ENCODE results near the gene SUDS3. TPM values are rescaled to one million over a fixed set of nuclear protein-coding genes. Genes with fewer than 3 reads are reported as not detected.

SUDS3 gene
- polyA plus RNA-seq, 1 donor from 2014 or later: 67.9 TPM

DNA sequence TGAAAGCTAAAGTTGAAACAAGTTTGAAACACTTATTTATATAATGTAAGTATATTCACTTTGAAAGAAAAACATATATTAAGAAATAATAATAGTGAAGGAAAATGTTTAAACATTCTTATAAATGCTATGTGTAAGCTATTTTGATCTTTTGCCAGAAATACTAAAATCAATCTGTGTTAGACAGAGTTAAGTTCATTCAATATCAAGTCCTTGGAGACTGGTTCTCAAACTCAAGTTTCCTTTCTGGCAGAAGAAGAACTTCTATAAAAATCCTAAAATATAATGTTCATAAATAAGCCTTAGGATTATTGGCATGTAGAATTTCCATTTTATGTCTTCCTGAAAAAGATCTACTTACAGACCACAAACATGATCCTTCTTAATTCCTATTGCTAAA, 49.0 kb upstream of the SUDS3 start:
- no peak overlapping the region for H3K9ac ChIP-seq (ENCODE audit: low read length)
- H3K36me3 ChIP-seq (ENCODE audit: insufficient read depth, low read length): no peaks in the 10 kb centered on the region
- H3F3A ChIP-seq (ENCODE audit: insufficient read depth, low read length, poor library complexity, severe bottlenecking): no peaks in the 10 kb centered on the region
- H4K20me1 ChIP-seq (ENCODE audit: insufficient read depth): no peaks in the 10 kb centered on the region
- H3K27me3 ChIP-seq (ENCODE audit: insufficient read depth, low read depth, low read length): no peaks in the 10 kb centered on the region
- H3K9me2 ChIP-seq (ENCODE audit: insufficient read depth, low read length): no peaks in the 10 kb centered on the region
- TF ChIP-seq TAF1 (IDR thresholded peaks at IDR 0.05; ENCODE audit: low read depth): no peak
- H3K4me3 ChIP-seq (ENCODE audit: low read length): no peak overlapping the region
- no peak overlapping the region for H3K27ac ChIP-seq (ENCODE audit: low read length)
- H2AFZ ChIP-seq (ENCODE audit: low read depth, low read length): no peak overlapping the region
- no peak overlapping the region for H3K4me2 ChIP-seq (ENCODE audit: low read length)
- H3K9me3 ChIP-seq (ENCODE audit: low read length): no peaks in the 10 kb centered on the region
- no peaks in the 10 kb centered on the region for H3K79me2 ChIP-seq (replicated peaks; ENCODE audit: insufficient read depth, low read length)

- H3F3A ChIP-seq (ENCODE audit: insufficient read depth, low read length, poor library complexity, severe bottlenecking): no peaks in the 10 kb centered on the region
- H3K4me2 ChIP-seq (ENCODE audit: low read length): no peak overlapping the region
- H3K36me3 ChIP-seq (ENCODE audit: insufficient read depth, low read length): no peaks in the 10 kb centered on the region
- TF ChIP-seq SMC3 (conservative IDR thresholded peaks at IDR 0.05; ENCODE audit: poor library complexity): no peak
- no peak for TF ChIP-seq EP300 (conservative IDR thresholded peaks at IDR 0.05; ENCODE audit: poor library complexity, severe bottlenecking)
- TF ChIP-seq, protein P1, sequence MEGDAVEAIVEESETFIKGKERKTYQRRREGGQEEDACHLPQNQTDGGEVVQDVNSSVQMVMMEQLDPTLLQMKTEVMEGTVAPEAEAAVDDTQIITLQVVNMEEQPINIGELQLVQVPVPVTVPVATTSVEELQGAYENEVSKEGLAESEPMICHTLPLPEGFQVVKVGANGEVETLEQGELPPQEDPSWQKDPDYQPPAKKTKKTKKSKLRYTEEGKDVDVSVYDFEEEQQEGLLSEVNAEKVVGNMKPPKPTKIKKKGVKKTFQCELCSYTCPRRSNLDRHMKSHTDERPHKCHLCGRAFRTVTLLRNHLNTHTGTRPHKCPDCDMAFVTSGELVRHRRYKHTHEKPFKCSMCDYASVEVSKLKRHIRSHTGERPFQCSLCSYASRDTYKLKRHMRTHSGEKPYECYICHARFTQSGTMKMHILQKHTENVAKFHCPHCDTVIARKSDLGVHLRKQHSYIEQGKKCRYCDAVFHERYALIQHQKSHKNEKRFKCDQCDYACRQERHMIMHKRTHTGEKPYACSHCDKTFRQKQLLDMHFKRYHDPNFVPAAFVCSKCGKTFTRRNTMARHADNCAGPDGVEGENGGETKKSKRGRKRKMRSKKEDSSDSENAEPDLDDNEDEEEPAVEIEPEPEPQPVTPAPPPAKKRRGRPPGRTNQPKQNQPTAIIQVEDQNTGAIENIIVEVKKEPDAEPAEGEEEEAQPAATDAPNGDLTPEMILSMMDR (IDR thresholded peaks at IDR 0.05; ENCODE audit: poor library complexity, severe bottlenecking): no peak
- no peak for TF ChIP-seq EZH2 (IDR thresholded peaks at IDR 0.05; ENCODE audit: borderline replicate concordance, insufficient read depth, low read length, poor library complexity, severe bottlenecking)
- no peak for TF ChIP-seq TAF1 (IDR thresholded peaks at IDR 0.05; ENCODE audit: low read depth)
- TF ChIP-seq POLR2AphosphoS5 (IDR thresholded peaks at IDR 0.05): no peak
- TF ChIP-seq, protein P2, sequence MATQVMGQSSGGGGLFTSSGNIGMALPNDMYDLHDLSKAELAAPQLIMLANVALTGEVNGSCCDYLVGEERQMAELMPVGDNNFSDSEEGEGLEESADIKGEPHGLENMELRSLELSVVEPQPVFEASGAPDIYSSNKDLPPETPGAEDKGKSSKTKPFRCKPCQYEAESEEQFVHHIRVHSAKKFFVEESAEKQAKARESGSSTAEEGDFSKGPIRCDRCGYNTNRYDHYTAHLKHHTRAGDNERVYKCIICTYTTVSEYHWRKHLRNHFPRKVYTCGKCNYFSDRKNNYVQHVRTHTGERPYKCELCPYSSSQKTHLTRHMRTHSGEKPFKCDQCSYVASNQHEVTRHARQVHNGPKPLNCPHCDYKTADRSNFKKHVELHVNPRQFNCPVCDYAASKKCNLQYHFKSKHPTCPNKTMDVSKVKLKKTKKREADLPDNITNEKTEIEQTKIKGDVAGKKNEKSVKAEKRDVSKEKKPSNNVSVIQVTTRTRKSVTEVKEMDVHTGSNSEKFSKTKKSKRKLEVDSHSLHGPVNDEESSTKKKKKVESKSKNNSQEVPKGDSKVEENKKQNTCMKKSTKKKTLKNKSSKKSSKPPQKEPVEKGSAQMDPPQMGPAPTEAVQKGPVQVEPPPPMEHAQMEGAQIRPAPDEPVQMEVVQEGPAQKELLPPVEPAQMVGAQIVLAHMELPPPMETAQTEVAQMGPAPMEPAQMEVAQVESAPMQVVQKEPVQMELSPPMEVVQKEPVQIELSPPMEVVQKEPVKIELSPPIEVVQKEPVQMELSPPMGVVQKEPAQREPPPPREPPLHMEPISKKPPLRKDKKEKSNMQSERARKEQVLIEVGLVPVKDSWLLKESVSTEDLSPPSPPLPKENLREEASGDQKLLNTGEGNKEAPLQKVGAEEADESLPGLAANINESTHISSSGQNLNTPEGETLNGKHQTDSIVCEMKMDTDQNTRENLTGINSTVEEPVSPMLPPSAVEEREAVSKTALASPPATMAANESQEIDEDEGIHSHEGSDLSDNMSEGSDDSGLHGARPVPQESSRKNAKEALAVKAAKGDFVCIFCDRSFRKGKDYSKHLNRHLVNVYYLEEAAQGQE (IDR thresholded peaks at IDR 0.05; ENCODE audit: borderline replicate concordance): no peak
- H3K27me3 ChIP-seq (ENCODE audit: insufficient read depth, low read depth, low read length): no peaks in the 10 kb centered on the region
- H3K9ac ChIP-seq (ENCODE audit: low read length): no peak overlapping the region
- H3K79me2 ChIP-seq (replicated peaks; ENCODE audit: insufficient read depth, low read length): no peaks in the 10 kb centered on the region
- no peaks in the 10 kb centered on the region for H4K20me1 ChIP-seq (ENCODE audit: insufficient read depth)
- H3K4me3 ChIP-seq (ENCODE audit: low read length): no peak overlapping the region
- H2AFZ ChIP-seq (ENCODE audit: low read depth, low read length): no peak overlapping the region
- no peaks in the 10 kb centered on the region for H3K9me2 ChIP-seq (ENCODE audit: insufficient read depth, low read length)
- H3K9me3 ChIP-seq (ENCODE audit: low read length): no peaks in the 10 kb centered on the region
- no peak overlapping the region for H3K27ac ChIP-seq (ENCODE audit: low read length)
Observed at GRCh38 chr12:118328486-118329330, 47.6 kb upstream of the SUDS3 start.

Measured in neural cell (in vitro differentiated cells).